KMS-11 (cell line): ENCODE results near the gene RPS6KA2.

Source experiments
- H2AFZ ChIP-seq: fragments of 200-600 bp; sonication (generic); 2 replicates; pipeline ENCODE4 v1.6.1; 2016; ENCODE audit warnings: antibody characterized with exemption, mixed run types, low read depth
- H3K27ac ChIP-seq: fragments of 200-600 bp; sonication (generic); 2 replicates; pipeline ENCODE4 v1.6.1; 2016; ENCODE audit warnings: mild to moderate bottlenecking, mixed run types
- H3K27me3 ChIP-seq: fragments of 200-600 bp; sonication (generic); 2 replicates; pipeline ENCODE4 v1.6.1; 2017; ENCODE audit warnings: mild to moderate bottlenecking, low read depth, mixed run types, moderate library complexity; ENCODE audit not compliant: insufficient read depth
- H3K36me3 ChIP-seq: fragments of 200-600 bp; sonication (generic); 2 replicates; pipeline ENCODE4 v1.6.1; 2017; ENCODE audit warnings: mild to moderate bottlenecking, mixed run types; ENCODE audit not compliant: insufficient read depth
- H3K4me1 ChIP-seq: fragments of 200-600 bp; sonication (generic); 2 replicates; pipeline ENCODE4 v1.6.1; 2016; ENCODE audit warnings: mild to moderate bottlenecking, low read depth, mixed run types; ENCODE audit not compliant: poor library complexity, severe bottlenecking
- H3K4me2 ChIP-seq: fragments of 200-600 bp; sonication (generic); 2 replicates; pipeline ENCODE4 v1.7.0; 2016; ENCODE audit warnings: mild to moderate bottlenecking, mixed run types
- H3K4me3 ChIP-seq: fragments of 200-600 bp; sonication (generic); IDR thresholded peaks from 2 replicates; pipeline ENCODE4 v1.6.1; 2017; ENCODE audit warnings: low read depth, low read length, mixed read lengths; ENCODE audit not compliant: insufficient read depth
- H3K79me2 ChIP-seq: fragments of 200-600 bp; sonication (generic); 2 replicates; pipeline ENCODE4 v1.6.1; 2016; ENCODE audit warnings: low read depth, mixed run types; ENCODE audit not compliant: insufficient read depth
- H3K9ac ChIP-seq: fragments of 200-600 bp; sonication (generic); 2 replicates; pipeline ENCODE4 v1.6.1; 2016; ENCODE audit warnings: mild to moderate bottlenecking, mixed run types
- H4K20me1 ChIP-seq: fragments of 200-600 bp; sonication (generic); 2 replicates; pipeline ENCODE4 v1.6.1; 2016; ENCODE audit warnings: mild to moderate bottlenecking, mixed run types; ENCODE audit not compliant: insufficient read depth
- CTCF ChIP-seq: fragments of 200-600 bp; sonication (generic); conservative IDR thresholded peaks from 2 replicates; pipeline ENCODE4 v1.6.1; 2017; ENCODE audit warnings: low read depth, mild to moderate bottlenecking, antibody characterized with exemption, low read length, moderate library complexity, mixed read lengths

RPS6KA2 gene

GRCh38 chr6:166672624-166673206 lies 45.7 kb upstream of the RPS6KA2 start:
- Histone ChIP-seq H3K4me2 (no peak overlapping the region), H3K4me1 (peaks cover 17% of the 10 kb centered on the region), H3K4me3 (no peak overlapping the region), H3K27me3 (no peaks in the 10 kb centered on the region), H4K20me1 (no peaks in the 10 kb centered on the region), H3K27ac (no peak overlapping the region), H3K36me3 (no peaks in the 10 kb centered on the region), H3K9ac (no peak overlapping the region), H2AFZ (no peak overlapping the region), H3K79me2 (no peaks in the 10 kb centered on the region)
- no peak for TF ChIP-seq CTCF

GRCh38 chr6:166672146-166672545 lies 45.1 kb upstream of the RPS6KA2 start:
- Histone ChIP-seq H3K4me3 (no peak overlapping the region), H3K79me2 (no peaks in the 10 kb centered on the region), H3K9ac (no peak overlapping the region), H3K4me2 (no peak overlapping the region; the same call in 1 of the 2 replicates), H3K4me1 (peaks cover 17% of the 10 kb centered on the region), H2AFZ (peak overlapping the region; percentile 24; the same call in 1 of the 2 replicates), H3K36me3 (no peaks in the 10 kb centered on the region), H4K20me1 (no peaks in the 10 kb centered on the region), H3K27ac (peak overlapping the region; percentile 41; the same call in 1 of the 2 replicates), H3K27me3 (no peaks in the 10 kb centered on the region)
- TF ChIP-seq CTCF, result no peak

- Histone ChIP-seq H3K4me1 (peaks cover 17% of the 10 kb centered on the region), H3K27ac (peak overlapping the region; percentile 41; the same call in 1 of the 2 replicates), H3K4me3 (no peak overlapping the region), H3K9ac (no peak overlapping the region), H4K20me1 (no peaks in the 10 kb centered on the region), H3K79me2 (no peaks in the 10 kb centered on the region), H3K36me3 (no peaks in the 10 kb centered on the region), H3K27me3 (no peaks in the 10 kb centered on the region), H3K4me2 (peak overlapping the region; percentile 17), H2AFZ (peak overlapping the region; percentile 24; the same call in 1 of the 2 replicates)
- no peak for TF ChIP-seq CTCF
Measured at GRCh38 chr6:166671434-166672081, 44.5 kb upstream of the RPS6KA2 start.

GRCh38 chr6:166670894-166671293 lies 43.8 kb upstream of the RPS6KA2 start:
- Histone ChIP-seq H3K79me2 (no peaks in the 10 kb centered on the region), H3K9ac (no peak overlapping the region), H4K20me1 (no peaks in the 10 kb centered on the region), H3K36me3 (no peaks in the 10 kb centered on the region), H3K4me3 (no peak overlapping the region), H3K4me1 (peaks cover 17% of the 10 kb centered on the region), H2AFZ (peak overlapping the region; percentile 24; the same call in 1 of the 2 replicates), H3K27ac (no peak overlapping the region; the same call in 1 of the 2 replicates), H3K4me2 (peak overlapping the region; percentile 17; the same call in 1 of the 2 replicates), H3K27me3 (no peaks in the 10 kb centered on the region)
- TF ChIP-seq CTCF, result no peak
